GM23248 (cell line): ENCODE results near the gene DLG2.

Experiments
- EZH2 ChIP-seq: fragments of 200-600 bp; sonication (generic); IDR thresholded peaks from 2 replicates; pipeline ENCODE4 v1.6.1; 2018; ENCODE audit warnings: antibody characterized with exemption, mild to moderate bottlenecking; ENCODE audit not compliant: insufficient read depth, poor library complexity, severe bottlenecking
- EZH2phosphoT487 ChIP-seq: fragments of 200-600 bp; sonication (generic); IDR thresholded peaks from 2 replicates; pipeline ENCODE4 v1.6.1; 2018; ENCODE audit warnings: antibody characterized with exemption, moderate library complexity, mild to moderate bottlenecking, low read depth; ENCODE audit not compliant: insufficient read depth

DNA sequence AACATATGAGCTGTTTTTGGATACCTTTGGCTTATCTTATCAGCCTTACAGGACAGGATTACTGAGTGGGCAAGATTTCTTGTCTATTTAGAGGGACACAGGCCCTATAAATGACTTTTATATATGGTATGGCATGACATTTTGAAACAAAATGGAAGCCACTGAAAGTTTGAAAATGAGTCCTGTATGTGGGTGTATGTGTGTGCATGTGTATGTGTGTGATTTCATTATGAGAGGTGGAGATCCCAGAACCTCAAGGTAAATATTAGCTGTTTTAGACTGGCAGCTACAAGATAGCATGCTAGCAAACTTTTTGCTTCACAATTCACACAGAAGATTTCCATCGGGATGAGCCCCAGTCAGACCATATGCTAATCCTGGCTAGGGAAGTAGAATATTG is 1370.5 kb downstream of the DLG2 start:
- TF ChIP-seq EZH2 = no peak
- no peak for TF ChIP-seq EZH2phosphoT487
